ENCODE results near the gene DPF3.

The DPF3 gene

GRCh38 chr14:72800296-72800695, 93.6 kb downstream of the DPF3 start:
- no peaks in the 10 kb centered on the region for H3K9me2 ChIP-seq (replicated peaks; ENCODE audit: insufficient read depth, low read length)
- H2AFZ ChIP-seq (ENCODE audit: low read depth, low read length, severe bottlenecking), result no peak overlapping the region
- H3K9me3 ChIP-seq (ENCODE audit: insufficient read depth, low read length), result no peaks in the 10 kb centered on the region
- no peaks in the 10 kb centered on the region for H3K79me2 ChIP-seq (ENCODE audit: insufficient read depth, low read length)
- H4K20me1 ChIP-seq (ENCODE audit: low read depth, low read length), result no peaks in the 10 kb centered on the region
- no peak overlapping the region for H3K4me3 ChIP-seq (ENCODE audit: insufficient read depth, low read length, poor library complexity, severe bottlenecking)
- no peak overlapping the region for H3K4me2 ChIP-seq (ENCODE audit: low read depth, low read length, poor library complexity, severe bottlenecking)
- H3K27me3 ChIP-seq (ENCODE audit: low read length), result no peaks in the 10 kb centered on the region
- no peak overlapping the region for H3K9ac ChIP-seq (ENCODE audit: low read length)
- H3K27ac ChIP-seq (ENCODE audit: low read depth, low read length), result no peak overlapping the region
- no peaks in the 10 kb centered on the region for H3K36me3 ChIP-seq (ENCODE audit: low read length)
- TF ChIP-seq, protein P1, sequence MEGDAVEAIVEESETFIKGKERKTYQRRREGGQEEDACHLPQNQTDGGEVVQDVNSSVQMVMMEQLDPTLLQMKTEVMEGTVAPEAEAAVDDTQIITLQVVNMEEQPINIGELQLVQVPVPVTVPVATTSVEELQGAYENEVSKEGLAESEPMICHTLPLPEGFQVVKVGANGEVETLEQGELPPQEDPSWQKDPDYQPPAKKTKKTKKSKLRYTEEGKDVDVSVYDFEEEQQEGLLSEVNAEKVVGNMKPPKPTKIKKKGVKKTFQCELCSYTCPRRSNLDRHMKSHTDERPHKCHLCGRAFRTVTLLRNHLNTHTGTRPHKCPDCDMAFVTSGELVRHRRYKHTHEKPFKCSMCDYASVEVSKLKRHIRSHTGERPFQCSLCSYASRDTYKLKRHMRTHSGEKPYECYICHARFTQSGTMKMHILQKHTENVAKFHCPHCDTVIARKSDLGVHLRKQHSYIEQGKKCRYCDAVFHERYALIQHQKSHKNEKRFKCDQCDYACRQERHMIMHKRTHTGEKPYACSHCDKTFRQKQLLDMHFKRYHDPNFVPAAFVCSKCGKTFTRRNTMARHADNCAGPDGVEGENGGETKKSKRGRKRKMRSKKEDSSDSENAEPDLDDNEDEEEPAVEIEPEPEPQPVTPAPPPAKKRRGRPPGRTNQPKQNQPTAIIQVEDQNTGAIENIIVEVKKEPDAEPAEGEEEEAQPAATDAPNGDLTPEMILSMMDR (IDR thresholded peaks at IDR 0.05; ENCODE audit: insufficient read depth, low read length, poor library complexity, severe bottlenecking), result no peak
- H3F3A ChIP-seq (ENCODE audit: insufficient read depth), result no peaks in the 10 kb centered on the region

DNA sequence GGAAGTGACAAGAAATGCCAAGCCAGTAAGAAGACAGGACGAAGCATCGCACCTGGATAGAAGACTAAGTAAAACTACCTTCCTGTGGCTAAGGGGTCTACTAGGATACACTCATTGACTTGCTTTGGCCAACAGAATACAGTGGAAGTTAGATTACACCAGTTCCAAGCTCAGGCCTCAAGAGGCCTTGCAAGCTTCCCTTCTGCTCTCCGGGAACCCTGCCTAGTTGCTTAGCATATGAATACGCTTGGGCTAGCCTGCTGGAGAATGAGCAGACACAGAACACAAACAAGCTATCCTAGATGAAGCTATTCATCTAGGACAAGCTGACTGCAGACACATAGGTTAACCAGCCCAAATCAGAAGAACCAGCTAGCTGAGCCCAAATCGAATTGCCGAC, 97.0 kb downstream of the DPF3 start:
- Histone ChIP-seq H3K9ac (ENCODE audit: low read length) (no peak overlapping the region), H3K9me3 (ENCODE audit: insufficient read depth, low read length) (no peaks in the 10 kb centered on the region), H2AFZ (ENCODE audit: low read depth, low read length, severe bottlenecking) (no peak overlapping the region), H4K20me1 (ENCODE audit: low read depth, low read length) (no peaks in the 10 kb centered on the region), H3K4me3 (ENCODE audit: insufficient read depth, low read length, poor library complexity, severe bottlenecking) (no peak overlapping the region), H3K36me3 (ENCODE audit: low read length) (no peaks in the 10 kb centered on the region), H3K79me2 (ENCODE audit: insufficient read depth, low read length) (no peaks in the 10 kb centered on the region), H3K27ac (ENCODE audit: low read depth, low read length) (no peak overlapping the region), H3K27me3 (ENCODE audit: low read length) (no peaks in the 10 kb centered on the region), H3K9me2 (replicated peaks; ENCODE audit: insufficient read depth, low read length) (no peaks in the 10 kb centered on the region), H3K4me2 (ENCODE audit: low read depth, low read length, poor library complexity, severe bottlenecking) (no peak overlapping the region), H3F3A (ENCODE audit: insufficient read depth) (no peaks in the 10 kb centered on the region)
- TF ChIP-seq, protein P1 (IDR thresholded peaks at IDR 0.05; ENCODE audit: insufficient read depth, low read length, poor library complexity, severe bottlenecking), result no peak
- no peak for TF ChIP-seq EZH2phosphoT487 (conservative IDR thresholded peaks at IDR 0.05; ENCODE audit: low read length)

- Histone ChIP-seq H3K4me3 (ENCODE audit: insufficient read depth, low read length, poor library complexity, severe bottlenecking) (no peak overlapping the region), H3K9me2 (replicated peaks; ENCODE audit: insufficient read depth, low read length) (no peaks in the 10 kb centered on the region), H4K20me1 (ENCODE audit: low read depth, low read length) (no peaks in the 10 kb centered on the region), H3K79me2 (ENCODE audit: insufficient read depth, low read length) (no peaks in the 10 kb centered on the region), H3K27ac (ENCODE audit: low read depth, low read length) (no peak overlapping the region), H2AFZ (ENCODE audit: low read depth, low read length, severe bottlenecking) (no peak overlapping the region), H3K9me3 (ENCODE audit: insufficient read depth, low read length) (no peaks in the 10 kb centered on the region), H3K9ac (ENCODE audit: low read length) (no peak overlapping the region), H3K36me3 (ENCODE audit: low read length) (no peaks in the 10 kb centered on the region), H3K4me2 (ENCODE audit: low read depth, low read length, poor library complexity, severe bottlenecking) (no peak overlapping the region), H3F3A (ENCODE audit: insufficient read depth) (no peaks in the 10 kb centered on the region), H3K27me3 (ENCODE audit: low read length) (no peaks in the 10 kb centered on the region)
- TF ChIP-seq, protein P1 (IDR thresholded peaks at IDR 0.05; ENCODE audit: insufficient read depth, low read length, poor library complexity, severe bottlenecking), result no peak
- TF ChIP-seq EZH2phosphoT487 (conservative IDR thresholded peaks at IDR 0.05; ENCODE audit: low read length), result no peak
These were observed 100.6 kb downstream of the DPF3 start for GRCh38 chr14:72793156-72793939.
